ENCODE results near the gene ANKRD33B. TPM values are rescaled to one million over a fixed set of nuclear protein-coding genes. Genes with fewer than 3 reads are reported as not detected.
A peak's percentile ranks its signal among the peaks of the same experiment; 100 is the strongest.

Gene ANKRD33B
- total and polyA plus RNA-seq, 2 donors from 2014 or later, result 4.8 to 20.3 TPM

GRCh38 chr5:10565785-10566542, 2.1 kb downstream of the ANKRD33B start:
- DNase-seq, result peak in 1 of 5 donors; percentile 37
- H3K9ac ChIP-seq (ENCODE audit: low read length in 3 of 3), result peak overlapping the region in 2 of 3 donors; percentile 30 to 69
- peaks cover 0 to 10% (median 0%) of the 10 kb centered on the region in 3 donors for H3K4me1 ChIP-seq (ENCODE audit: control insufficient read depth in 2 of 3, insufficient read depth in 2 of 3, low read depth in 1 of 3, low read length in 3 of 3)
- TF ChIP-seq CTCF (IDR thresholded peaks at IDR 0.05; ENCODE audit: borderline replicate concordance, extremely low read depth, insufficient read depth), result no peak
- H3K4me3 ChIP-seq (ENCODE audit: low read length in 3 of 3), result peak overlapping the region in 2 of 3 donors; percentile 72 to 88
- H3K27ac ChIP-seq (ENCODE audit: low read depth in 2 of 2, low read length in 2 of 2), result peak overlapping the region; percentile 57 to 69
- intact Hi-C loops (cut with DNase I), result no loop called here
- H3K36me3 ChIP-seq (ENCODE audit: control insufficient read depth in 2 of 3, insufficient read depth in 3 of 3, low read length in 3 of 3), result no peaks in the 10 kb centered on the region
- peaks cover 3% of the 10 kb centered on the region for H3K27me3 ChIP-seq (ENCODE audit: control insufficient read depth, insufficient read depth, low read length)
- H3K9me3 ChIP-seq (ENCODE audit: control insufficient read depth in 2 of 3, insufficient read depth in 1 of 3, low read length in 3 of 3), result no peaks in the 10 kb centered on the region
- FAIRE-seq, result no peak

GRCh38 chr5:10566543-10567068, 2.7 kb downstream of the ANKRD33B start:
- Histone ChIP-seq H3K36me3 (ENCODE audit: control insufficient read depth in 2 of 3, insufficient read depth in 3 of 3, low read length in 3 of 3) (no peaks in the 10 kb centered on the region), H3K9ac (ENCODE audit: low read length in 3 of 3) (peak overlapping the region in 1 of 3 donors; percentile 41), H3K9me3 (ENCODE audit: control insufficient read depth in 2 of 3, insufficient read depth in 1 of 3, low read length in 3 of 3) (no peaks in the 10 kb centered on the region), H3K27ac (ENCODE audit: low read depth in 2 of 2, low read length in 2 of 2) (peak overlapping the region; percentile 43 to 69), H3K4me1 (ENCODE audit: control insufficient read depth in 2 of 3, insufficient read depth in 2 of 3, low read depth in 1 of 3, low read length in 3 of 3) (peaks cover 0 to 10% (median 0%) of the 10 kb centered on the region in 3 donors), H3K27me3 (ENCODE audit: control insufficient read depth, insufficient read depth, low read length) (peaks cover 3% of the 10 kb centered on the region), H3K4me3 (ENCODE audit: low read length in 3 of 3) (peak overlapping the region in 2 of 3 donors; percentile 72 to 88)
- intact Hi-C loops (cut with DNase I), result no loop called here
- DNase-seq (peak in 1 of 5 donors; percentile 27), FAIRE-seq (no peak)
- no peak for TF ChIP-seq CTCF (IDR thresholded peaks at IDR 0.05; ENCODE audit: borderline replicate concordance, extremely low read depth, insufficient read depth)

- Histone ChIP-seq H3K4me3 (ENCODE audit: low read length in 3 of 3) (peak overlapping the region in 2 of 3 donors; percentile 72 to 88), H3K27ac (ENCODE audit: low read depth in 2 of 2, low read length in 2 of 2) (peak overlapping the region in 1 of 2 donors; percentile 69), H3K9ac (ENCODE audit: low read length in 3 of 3) (peak overlapping the region in 1 of 3 donors; percentile 41), H3K36me3 (ENCODE audit: control insufficient read depth in 2 of 3, insufficient read depth in 3 of 3, low read length in 3 of 3) (no peaks in the 10 kb centered on the region), H3K27me3 (ENCODE audit: control insufficient read depth, insufficient read depth, low read length) (peaks cover 3% of the 10 kb centered on the region), H3K4me1 (ENCODE audit: control insufficient read depth in 2 of 3, insufficient read depth in 2 of 3, low read depth in 1 of 3, low read length in 3 of 3) (peaks cover 0 to 10% (median 0%) of the 10 kb centered on the region in 3 donors), H3K9me3 (ENCODE audit: control insufficient read depth in 2 of 3, insufficient read depth in 1 of 3, low read length in 3 of 3) (no peaks in the 10 kb centered on the region)
- DNase-seq, result peak in 1 of 5 donors; percentile 24
- no peak for TF ChIP-seq CTCF (IDR thresholded peaks at IDR 0.05; ENCODE audit: borderline replicate concordance, extremely low read depth, insufficient read depth)
- FAIRE-seq, result no peak
- intact Hi-C loops (cut with DNase I), result no loop called here
Observed at GRCh38 chr5:10567121-10567591, 3.3 kb downstream of the ANKRD33B start.
